NT2/D1 (cell line): ENCODE results near the gene ARL8A.

Experiments used
- YY1 ChIP-seq: IDR thresholded peaks from 2 replicates; pipeline ENCODE4 v1.6.1; 2011; ENCODE audit not compliant: insufficient read length, insufficient read depth
- ZNF274 ChIP-seq: IDR thresholded peaks from 2 replicates; pipeline ENCODE4 v1.6.1; 2011; ENCODE audit warnings: mild to moderate bottlenecking, low read depth, low read length

GRCh38 chr1:202156590-202156989, 12.1 kb upstream of the ARL8A start:
- TF ChIP-seq YY1 = no peak
- TF ChIP-seq ZNF274 = no peak
